ENCODE measurements around the gene N4BP2.
"Not testable (repeated sequence)": the region's sequence is repeated elsewhere in the genome, so short reads cannot be mapped to it uniquely, and the experiment has no call there.

The N4BP2 gene

GRCh38 chr4:40024049-40024448 is 32.6 kb upstream of the N4BP2 start:
- not testable (repeated sequence) for H3K36me3 ChIP-seq (ENCODE audit: control insufficient read depth in 1 of 2, insufficient read depth in 2 of 2, low read depth in 1 of 2, low read length in 2 of 2); H3K9me3 ChIP-seq (ENCODE audit: control insufficient read depth, low read length); H2AK5ac ChIP-seq (ENCODE audit: low read length, severe bottlenecking); H3K18ac ChIP-seq (ENCODE audit: low read depth in 1 of 2, low read length in 2 of 2); H3K4ac ChIP-seq (ENCODE audit: low read depth in 1 of 2, low read length in 2 of 2); H2AFZ ChIP-seq (ENCODE audit: low read depth, low read length); H3K4me3 ChIP-seq (ENCODE audit: insufficient read depth in 1 of 2, low read depth in 1 of 2, low read length in 2 of 2); H2BK120ac ChIP-seq (ENCODE audit: low read depth, low read length); H2BK12ac ChIP-seq (ENCODE audit: low read length in 2 of 2); H3K14ac ChIP-seq (ENCODE audit: low read length in 2 of 2); H2BK5ac ChIP-seq (ENCODE audit: low read depth, low read length, poor library complexity, severe bottlenecking); H4K8ac ChIP-seq (ENCODE audit: low read length); DNase-seq; H2BK15ac ChIP-seq (ENCODE audit: low read depth, poor library complexity, severe bottlenecking); H3K4me1 ChIP-seq (ENCODE audit: control insufficient read depth, insufficient read depth, low read depth, low read length); H3K27ac ChIP-seq (ENCODE audit: low read length, poor library complexity, severe bottlenecking); H3K27me3 ChIP-seq (ENCODE audit: control insufficient read depth in 1 of 2, insufficient read depth in 1 of 2, low read length in 2 of 2); H3K23ac ChIP-seq (ENCODE audit: low read length in 2 of 2); H3K4me2 ChIP-seq (ENCODE audit: low read length, poor library complexity, severe bottlenecking); H3K9ac ChIP-seq (ENCODE audit: low read length); H4K91ac ChIP-seq (ENCODE audit: low read length); H3K79me1 ChIP-seq (replicated peaks; ENCODE audit: low read length, poor library complexity, severe bottlenecking)
- no CpG with 5 or more reads among the region's 7 CpGs for WGBS

DNA sequence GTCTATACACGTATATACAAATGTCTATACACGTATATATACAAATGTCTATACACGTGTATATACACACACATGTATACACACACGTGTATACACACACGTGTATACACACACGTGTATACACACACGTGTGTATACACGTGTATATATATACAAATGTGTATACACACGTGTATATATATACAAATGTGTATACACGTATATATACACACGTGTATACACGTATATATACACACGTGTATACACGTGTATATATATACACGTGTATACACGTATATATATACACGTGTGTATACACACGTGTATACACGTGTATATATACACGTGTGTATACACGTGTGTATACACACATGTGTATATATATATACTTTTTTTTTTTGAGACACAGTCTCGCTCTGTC is 23.9 kb upstream of the N4BP2 start:
- no peaks in the 10 kb centered on the region for H3K9me3 ChIP-seq (ENCODE audit: control insufficient read depth, low read length)
- no peak overlapping the region for H3K4me2 ChIP-seq (ENCODE audit: low read length, poor library complexity, severe bottlenecking)
- H2BK120ac ChIP-seq (ENCODE audit: low read depth, low read length): no peak overlapping the region
- no peak overlapping the region for H2AFZ ChIP-seq (ENCODE audit: low read depth, low read length)
- H2BK5ac ChIP-seq (ENCODE audit: low read depth, low read length, poor library complexity, severe bottlenecking): no peak overlapping the region
- H3K27me3 ChIP-seq (ENCODE audit: control insufficient read depth in 1 of 2, insufficient read depth in 1 of 2, low read length in 2 of 2): no peaks in the 10 kb centered on the region
- H3K23ac ChIP-seq (ENCODE audit: low read length in 2 of 2): no peak overlapping the region
- no peak overlapping the region for H2BK15ac ChIP-seq (ENCODE audit: low read depth, poor library complexity, severe bottlenecking)
- no peak overlapping the region for H3K18ac ChIP-seq (ENCODE audit: low read depth in 1 of 2, low read length in 2 of 2)
- no peak overlapping the region for H3K4me3 ChIP-seq (ENCODE audit: insufficient read depth in 1 of 2, low read depth in 1 of 2, low read length in 2 of 2)
- no peaks in the 10 kb centered on the region for H3K79me1 ChIP-seq (replicated peaks; ENCODE audit: low read length, poor library complexity, severe bottlenecking)
- H3K27ac ChIP-seq (ENCODE audit: low read length, poor library complexity, severe bottlenecking): no peak overlapping the region
- H3K14ac ChIP-seq (ENCODE audit: low read length in 2 of 2): no peak overlapping the region
- H4K8ac ChIP-seq (ENCODE audit: low read length): no peak overlapping the region
- H2BK12ac ChIP-seq (ENCODE audit: low read length in 2 of 2): no peak overlapping the region
- DNase-seq: no peak
- no peaks in the 10 kb centered on the region for H3K36me3 ChIP-seq (ENCODE audit: control insufficient read depth in 1 of 2, insufficient read depth in 2 of 2, low read depth in 1 of 2, low read length in 2 of 2)
- H3K4me1 ChIP-seq (ENCODE audit: control insufficient read depth, insufficient read depth, low read depth, low read length): no peaks in the 10 kb centered on the region
- H3K9ac ChIP-seq (ENCODE audit: low read length): no peak overlapping the region
- H4K91ac ChIP-seq (ENCODE audit: low read length): no peak overlapping the region
- WGBS: 100% methylated on average over 1 of the region's 22 CpGs
- H2AK5ac ChIP-seq (ENCODE audit: low read length, severe bottlenecking): no peak overlapping the region
- no peak overlapping the region for H3K4ac ChIP-seq (ENCODE audit: low read depth in 1 of 2, low read length in 2 of 2)

GRCh38 chr4:40033613-40034012 is 23.0 kb upstream of the N4BP2 start:
- Histone ChIP-seq H3K79me1 (replicated peaks; ENCODE audit: low read length, poor library complexity, severe bottlenecking) (no peaks in the 10 kb centered on the region), H3K9ac (ENCODE audit: low read length) (no peak overlapping the region), H3K18ac (ENCODE audit: low read depth in 1 of 2, low read length in 2 of 2) (no peak overlapping the region), H2AK5ac (ENCODE audit: low read length, severe bottlenecking) (no peak overlapping the region), H2AFZ (ENCODE audit: low read depth, low read length) (no peak overlapping the region), H2BK5ac (ENCODE audit: low read depth, low read length, poor library complexity, severe bottlenecking) (no peak overlapping the region), H2BK12ac (ENCODE audit: low read length in 2 of 2) (no peak overlapping the region), H2BK15ac (ENCODE audit: low read depth, poor library complexity, severe bottlenecking) (no peak overlapping the region), H3K4me2 (ENCODE audit: low read length, poor library complexity, severe bottlenecking) (no peak overlapping the region), H4K91ac (ENCODE audit: low read length) (no peak overlapping the region), H3K27ac (ENCODE audit: low read length, poor library complexity, severe bottlenecking) (no peak overlapping the region), H3K9me3 (ENCODE audit: control insufficient read depth, low read length) (no peaks in the 10 kb centered on the region), H3K4ac (ENCODE audit: low read depth in 1 of 2, low read length in 2 of 2) (no peak overlapping the region), H3K23ac (ENCODE audit: low read length in 2 of 2) (no peak overlapping the region), H4K8ac (ENCODE audit: low read length) (no peak overlapping the region), H3K36me3 (ENCODE audit: control insufficient read depth in 1 of 2, insufficient read depth in 2 of 2, low read depth in 1 of 2, low read length in 2 of 2) (no peaks in the 10 kb centered on the region), H3K27me3 (ENCODE audit: control insufficient read depth in 1 of 2, insufficient read depth in 1 of 2, low read length in 2 of 2) (no peaks in the 10 kb centered on the region), H3K14ac (ENCODE audit: low read length in 2 of 2) (no peak overlapping the region), H3K4me3 (ENCODE audit: insufficient read depth in 1 of 2, low read depth in 1 of 2, low read length in 2 of 2) (no peak overlapping the region), H2BK120ac (ENCODE audit: low read depth, low read length) (no peak overlapping the region), H3K4me1 (ENCODE audit: control insufficient read depth, insufficient read depth, low read depth, low read length) (no peaks in the 10 kb centered on the region)
- 50% methylated on average over 2 of the region's 2 CpGs for WGBS
- DNase-seq: no peak

DNA sequence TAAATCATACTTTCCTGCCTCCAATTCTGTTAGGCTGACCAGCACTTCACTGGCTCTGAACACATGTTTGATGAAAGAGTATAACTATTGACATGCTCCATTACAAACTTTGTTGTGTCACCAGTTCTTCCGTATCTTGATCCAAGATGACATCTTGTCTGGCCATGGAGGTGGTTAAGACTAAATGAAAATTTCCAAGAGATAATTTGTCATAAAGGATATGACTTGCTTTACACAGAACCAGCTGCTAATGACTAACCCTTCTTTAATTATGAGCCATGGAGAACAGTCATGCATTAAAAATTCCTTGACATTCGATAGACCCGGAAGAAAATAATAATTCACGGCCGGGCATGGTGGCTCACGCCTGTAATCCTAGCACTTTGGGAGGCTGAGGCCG is 17.7 kb upstream of the N4BP2 start:
- Histone ChIP-seq H3K4me1 (ENCODE audit: control insufficient read depth, insufficient read depth, low read depth, low read length) (no peaks in the 10 kb centered on the region), H3K4me2 (ENCODE audit: low read length, poor library complexity, severe bottlenecking) (no peak overlapping the region), H3K27me3 (ENCODE audit: control insufficient read depth in 1 of 2, insufficient read depth in 1 of 2, low read length in 2 of 2) (no peaks in the 10 kb centered on the region), H4K91ac (ENCODE audit: low read length) (no peak overlapping the region), H3K18ac (ENCODE audit: low read depth in 1 of 2, low read length in 2 of 2) (no peak overlapping the region), H2BK15ac (ENCODE audit: low read depth, poor library complexity, severe bottlenecking) (no peak overlapping the region), H4K8ac (ENCODE audit: low read length) (no peak overlapping the region), H2BK5ac (ENCODE audit: low read depth, low read length, poor library complexity, severe bottlenecking) (no peak overlapping the region), H3K14ac (ENCODE audit: low read length in 2 of 2) (no peak overlapping the region), H3K79me1 (replicated peaks; ENCODE audit: low read length, poor library complexity, severe bottlenecking) (no peaks in the 10 kb centered on the region), H3K4me3 (ENCODE audit: insufficient read depth in 1 of 2, low read depth in 1 of 2, low read length in 2 of 2) (no peak overlapping the region), H2BK12ac (ENCODE audit: low read length in 2 of 2) (no peak overlapping the region), H3K36me3 (ENCODE audit: control insufficient read depth in 1 of 2, insufficient read depth in 2 of 2, low read depth in 1 of 2, low read length in 2 of 2) (no peaks in the 10 kb centered on the region), H3K4ac (ENCODE audit: low read depth in 1 of 2, low read length in 2 of 2) (no peak overlapping the region), H2BK120ac (ENCODE audit: low read depth, low read length) (no peak overlapping the region), H3K27ac (ENCODE audit: low read length, poor library complexity, severe bottlenecking) (no peak overlapping the region), H3K9me3 (ENCODE audit: control insufficient read depth, low read length) (no peaks in the 10 kb centered on the region), H2AFZ (ENCODE audit: low read depth, low read length) (no peak overlapping the region), H2AK5ac (ENCODE audit: low read length, severe bottlenecking) (no peak overlapping the region), H3K9ac (ENCODE audit: low read length) (peak overlapping the region; percentile 2), H3K23ac (ENCODE audit: low read length in 2 of 2) (no peak overlapping the region)
- no peak for DNase-seq
- 84% methylated on average over 6 of the region's 7 CpGs for WGBS

All from mesenchymal stem cell (in vitro differentiated cells and primary cell).